Measurements from ENCODE around the gene OPN3.

OPN3 gene

GRCh38 chr1:241615043-241615974, 24.9 kb downstream of the OPN3 start:
- no peak for DNase-seq (ENCODE audit: low spot score)

DNA sequence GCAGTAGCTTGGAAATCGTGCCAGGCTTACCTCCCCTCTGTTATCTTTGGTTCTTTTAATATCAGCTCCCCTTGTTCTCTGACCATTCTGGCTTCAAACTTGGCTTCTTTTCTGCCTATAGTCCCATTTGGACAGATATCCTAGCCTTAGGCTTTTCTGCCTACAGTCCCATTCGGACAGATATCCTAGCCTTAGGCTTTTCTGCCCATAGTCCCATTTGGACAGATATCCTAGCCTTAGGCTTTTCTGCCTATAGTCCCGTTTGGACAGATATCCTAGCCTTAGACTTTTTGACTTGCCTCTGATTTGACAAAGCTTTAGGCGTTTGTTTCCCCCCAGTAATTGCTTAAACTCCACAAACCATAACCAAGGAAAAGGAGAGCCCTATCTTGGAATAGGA, 25.6 kb downstream of the OPN3 start:
- DNase-seq (ENCODE audit: low spot score) = no peak

DNA sequence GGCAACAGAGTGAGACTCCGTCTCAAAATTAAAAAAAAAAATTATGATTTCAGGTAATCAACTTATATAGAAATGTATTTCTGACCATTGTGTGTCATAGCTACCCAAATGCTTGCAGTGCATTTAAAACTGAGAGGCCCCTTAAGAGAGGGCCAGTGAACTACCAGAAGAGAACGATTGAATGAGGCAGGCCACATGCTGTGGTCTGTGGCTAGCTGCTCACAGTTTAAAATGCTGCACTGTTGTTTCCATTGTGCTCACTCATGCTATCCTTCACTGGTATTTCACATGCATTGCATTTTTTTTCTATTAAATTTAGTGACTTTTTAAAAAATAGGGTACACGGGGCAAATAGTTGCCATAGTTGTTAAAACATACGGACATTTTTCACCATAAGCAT, 26.0 kb downstream of the OPN3 start:
- DNase-seq (ENCODE audit: low spot score) = no peak

DNA sequence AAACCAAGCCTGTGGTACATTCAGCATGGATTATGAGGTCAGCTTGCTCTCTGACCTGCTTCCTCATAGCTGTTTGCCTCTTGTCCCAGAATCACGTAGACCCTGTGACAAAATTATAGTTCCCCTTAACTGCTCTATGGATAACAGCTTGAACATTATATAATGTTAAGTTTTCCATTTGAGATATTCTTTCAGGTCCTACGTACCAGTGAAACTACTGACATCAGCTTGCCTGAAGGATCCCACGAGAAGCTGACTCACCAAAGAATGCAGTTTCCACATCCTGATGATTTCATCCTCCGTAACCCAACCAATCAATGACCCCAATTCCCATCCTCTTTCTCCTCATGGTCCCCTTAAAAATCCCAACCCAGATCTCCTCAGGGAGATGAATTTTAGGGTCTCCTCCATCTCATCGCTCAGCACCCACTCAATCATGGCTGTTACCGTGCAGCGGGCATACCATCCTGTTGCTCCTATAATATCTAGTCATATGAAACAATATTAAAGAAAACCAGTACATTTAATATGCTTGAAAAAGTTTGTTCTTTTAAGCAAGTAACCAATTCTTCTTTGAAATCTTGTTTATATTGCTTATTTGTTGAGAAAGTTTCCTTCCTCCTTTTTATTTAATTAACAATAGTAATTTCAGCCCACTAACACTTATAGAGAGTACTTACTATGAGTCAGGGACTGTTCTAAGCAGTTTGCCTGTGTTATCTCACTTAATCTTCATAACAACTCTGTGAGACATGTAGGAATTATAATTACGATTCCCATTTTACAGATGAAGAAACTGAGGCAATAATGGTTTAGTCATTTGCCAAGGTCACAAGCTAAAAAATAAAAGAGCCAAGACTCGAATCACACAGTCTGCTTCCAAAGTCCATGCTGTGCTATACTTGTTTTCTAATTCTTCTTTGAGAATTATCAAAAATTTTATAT, 27.4 kb downstream of the OPN3 start:
- no peak for DNase-seq (ENCODE audit: low spot score)

DNA sequence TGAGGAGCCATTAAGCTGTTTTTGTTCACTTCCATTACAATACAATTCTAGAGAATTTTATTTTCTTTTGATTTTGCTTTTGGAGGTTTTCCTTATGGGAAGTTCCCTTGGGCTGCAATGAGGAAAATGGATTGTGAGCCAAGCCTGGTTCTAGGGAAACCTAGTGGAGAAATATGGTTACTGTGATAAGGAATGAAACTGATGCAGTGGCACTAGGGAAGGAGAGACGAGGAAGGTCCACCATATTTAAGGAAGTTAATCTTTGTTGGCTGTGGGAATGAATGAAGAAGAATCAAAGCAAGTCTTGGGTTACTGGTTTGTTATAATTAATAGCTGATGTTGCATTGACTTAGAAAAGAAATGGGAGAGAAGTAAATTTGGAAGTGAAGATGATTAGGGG, 28.4 kb downstream of the OPN3 start:
- no peak for DNase-seq (ENCODE audit: low spot score)

- DNase-seq (ENCODE audit: low spot score) = peak; percentile 19
Observed at GRCh38 chr1:241611063-241611462, 29.1 kb downstream of the OPN3 start.

DNA sequence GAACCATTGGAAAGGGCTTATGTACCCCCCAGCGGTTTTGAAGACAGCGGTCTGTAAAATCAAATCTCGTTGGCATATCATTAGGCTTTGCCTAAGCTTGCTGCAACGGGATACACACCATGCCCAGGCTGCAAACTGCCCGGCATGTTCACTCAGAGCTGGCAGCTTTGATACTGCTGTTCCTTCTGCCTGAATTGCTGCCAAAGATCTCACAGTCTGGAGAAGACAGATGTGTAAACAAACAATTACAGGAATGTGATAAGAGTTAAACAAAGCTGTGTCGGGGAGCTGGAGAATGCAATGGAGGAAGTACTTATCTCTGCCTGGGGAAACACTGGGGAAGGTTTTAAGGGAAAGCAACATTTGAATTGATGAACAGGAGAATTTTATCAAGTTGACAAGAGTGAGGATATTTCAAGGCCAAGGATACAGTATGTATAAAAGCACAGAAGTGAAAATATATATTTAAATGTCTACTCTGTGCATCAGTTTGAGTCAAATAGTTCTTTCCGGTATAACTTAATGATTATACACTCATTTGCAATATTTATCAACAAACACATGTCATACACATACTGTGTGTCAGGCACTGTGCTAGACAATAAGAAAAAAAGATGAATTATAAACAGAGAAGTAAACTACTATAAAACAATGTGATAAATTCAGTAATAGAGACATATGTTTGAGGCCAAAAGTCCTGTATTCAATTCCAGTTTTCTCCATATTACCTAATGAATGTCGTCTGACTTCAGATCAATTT, 29.9 kb downstream of the OPN3 start:
- DNase-seq (ENCODE audit: low spot score) = no peak

GRCh38 chr1:241608379-241609033, 31.7 kb downstream of the OPN3 start:
- DNase-seq (ENCODE audit: low spot score) = no peak

DNA sequence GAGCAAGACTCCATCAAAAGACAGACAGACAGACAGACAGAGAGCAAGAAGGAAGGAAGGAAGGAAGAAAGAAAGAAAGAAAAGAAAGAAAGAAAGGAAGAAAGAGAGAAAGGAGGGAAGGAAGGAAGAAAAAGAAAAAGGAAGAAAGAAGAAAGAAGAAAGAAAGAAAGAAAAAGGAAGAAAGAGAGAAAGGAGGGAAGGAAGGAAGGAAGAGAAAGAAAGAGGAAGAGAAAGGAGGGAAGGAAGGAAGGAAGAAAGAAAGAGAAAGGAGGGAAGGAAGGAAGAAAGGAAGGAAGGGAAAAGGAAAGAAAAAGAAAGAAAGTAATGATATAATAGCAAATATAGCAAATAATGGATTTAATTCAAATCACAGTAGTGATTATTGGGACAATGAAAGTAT, 32.7 kb downstream of the OPN3 start:
- DNase-seq (ENCODE audit: low spot score) = no peak

- DNase-seq (ENCODE audit: low spot score) = no peak
Observed at GRCh38 chr1:241606544-241606943, 33.6 kb downstream of the OPN3 start.

GRCh38 chr1:241605146-241605805, 34.9 kb downstream of the OPN3 start:
- DNase-seq (ENCODE audit: low spot score) = peak; percentile 42

DNA sequence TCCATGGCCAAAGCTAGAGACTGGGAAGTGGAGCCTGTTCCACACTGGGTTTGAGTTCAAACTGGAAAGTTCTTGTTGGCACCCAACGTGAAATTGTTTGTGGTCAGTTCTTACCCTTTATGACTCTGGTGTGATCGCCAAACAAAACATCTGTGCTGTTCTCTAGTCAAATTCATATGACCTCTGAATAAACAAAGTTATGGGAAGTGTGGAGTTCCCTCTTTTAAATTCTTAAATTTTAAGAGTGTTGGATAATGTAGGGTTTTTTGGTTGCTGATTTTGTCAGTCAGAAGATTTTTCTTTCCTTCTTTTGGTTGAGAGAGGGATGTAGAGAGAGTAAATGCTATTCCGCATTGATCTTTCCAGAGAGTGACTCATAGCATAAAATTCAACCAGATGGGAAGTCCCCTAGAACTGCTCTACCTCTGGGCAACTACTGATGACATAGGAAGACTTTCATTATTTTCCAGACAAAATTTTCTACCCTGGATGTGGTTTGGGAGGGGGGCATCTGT, 36.4 kb downstream of the OPN3 start:
- DNase-seq (ENCODE audit: low spot score) = no peak

- DNase-seq (ENCODE audit: low spot score) = no peak
Observed at GRCh38 chr1:241600496-241600901, 39.7 kb downstream of the OPN3 start.

GRCh38 chr1:241598249-241598648, 41.9 kb downstream of the OPN3 start:
- no peak for DNase-seq (ENCODE audit: low spot score)

DNA sequence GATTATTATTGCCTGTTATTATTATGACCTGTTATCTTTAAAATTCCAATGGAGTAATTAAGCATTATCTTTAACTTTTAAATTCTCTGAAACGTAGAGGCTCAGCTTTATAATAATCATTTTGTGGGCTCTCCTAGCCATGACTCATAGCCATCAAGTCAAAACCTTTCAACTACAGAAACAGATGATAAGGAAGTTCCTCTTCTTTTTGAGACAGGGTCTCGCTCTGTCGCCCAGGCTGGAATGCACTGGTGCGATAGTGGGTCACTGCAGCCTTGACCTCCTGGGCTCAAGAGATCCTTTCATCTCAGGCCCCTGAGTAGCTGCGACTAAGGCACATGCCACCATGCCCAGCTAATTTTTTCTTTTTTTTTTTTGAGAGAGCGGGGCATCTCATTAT, 43.5 kb downstream of the OPN3 start:
- no peak for DNase-seq (ENCODE audit: low spot score)

- no peak for DNase-seq (ENCODE audit: low spot score)
Observed at GRCh38 chr1:241593186-241593585, 47.0 kb downstream of the OPN3 start.

DNA sequence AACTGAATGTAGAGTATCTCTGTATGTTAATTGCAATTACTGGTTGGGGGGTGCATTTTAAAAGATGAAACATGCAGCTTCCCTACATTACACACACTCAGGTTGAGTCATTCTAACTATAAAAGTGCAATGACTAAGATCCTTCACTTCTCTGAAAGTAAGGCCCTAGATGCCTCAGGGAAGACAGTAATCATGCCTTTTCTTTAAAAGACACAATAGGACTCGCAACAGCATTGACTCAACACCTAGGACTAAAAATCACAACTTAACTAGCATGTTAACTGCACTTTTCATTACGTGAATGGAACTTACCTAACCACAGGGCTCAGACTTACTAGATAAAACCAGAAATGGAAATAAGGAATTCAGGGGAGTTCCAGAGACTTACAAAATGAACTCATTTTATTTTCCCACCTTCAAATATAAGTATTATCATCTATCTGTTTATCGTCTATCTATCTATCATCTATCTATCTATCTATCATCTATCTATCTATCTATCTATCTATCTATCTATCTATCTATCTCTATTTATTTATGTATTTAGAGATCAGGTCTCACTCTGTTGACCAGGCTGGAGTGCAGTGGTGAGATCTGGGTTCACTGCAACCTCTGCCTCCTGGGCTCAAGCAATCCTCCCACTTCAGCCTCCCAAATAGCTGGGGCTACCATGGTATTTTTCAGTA, 47.8 kb downstream of the OPN3 start:
- DNase-seq (ENCODE audit: low spot score) = no peak

DNA sequence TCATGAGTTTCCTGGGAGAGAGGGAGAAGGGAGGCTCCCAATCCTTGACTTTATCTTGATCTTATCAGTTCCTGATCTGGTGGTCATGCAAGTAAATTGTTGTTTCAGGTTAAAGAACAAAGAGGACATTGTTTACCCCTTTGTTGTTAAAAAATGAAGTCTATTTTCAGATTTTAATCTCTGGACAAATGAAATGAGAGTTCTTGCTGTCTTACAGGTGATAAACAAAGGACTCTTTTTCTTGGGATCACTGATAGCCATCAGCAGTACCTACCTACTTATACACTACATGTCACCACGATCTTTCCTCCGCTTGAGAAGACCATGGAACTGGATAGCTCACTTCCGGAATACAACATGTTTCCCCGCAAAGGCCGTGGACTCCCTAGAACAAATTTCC, 48.4 kb downstream of the OPN3 start:
- no peak for DNase-seq (ENCODE audit: low spot score)

GRCh38 chr1:241591317-241591716, 48.9 kb downstream of the OPN3 start:
- no peak for DNase-seq (ENCODE audit: low spot score)

GRCh38 chr1:241590719-241591118, 49.5 kb downstream of the OPN3 start:
- no peak for DNase-seq (ENCODE audit: low spot score)

Data from HuH-7 (cell line).